ENCODE data around the gene SYT9. TPM values are rescaled to one million over a fixed set of nuclear protein-coding genes. Genes with fewer than 3 reads are reported as not detected.

Gene SYT9
- total and polyA plus RNA-seq, 2 of the 4 experiments (the other 2 are of a cell fraction) = not detected

- TF ChIP-seq BHLHE40 (IDR thresholded peaks at IDR 0.05; ENCODE audit: low read depth, low read length) = no peak
Measured at GRCh38 chr11:7348432-7349304, 97.0 kb downstream of the SYT9 start (continued).

GRCh38 chr11:7351228-7351627 lies 99.5 kb downstream of the SYT9 start:
- ATAC-seq (ENCODE audit: low read depth) (no peak), DNase-seq (no peak)
- Histone ChIP-seq H4K91ac (ENCODE audit: insufficient read depth, low read depth, low read length) (no peak overlapping the region), H3K4me2 (ENCODE audit: low read depth, low read length) (no peak overlapping the region), H3K14ac (replicated peaks; ENCODE audit: low read depth, low read length) (no peak overlapping the region), H3K9me3 (ENCODE audit: control insufficient read depth, insufficient read depth, low read length) (no peaks in the 10 kb centered on the region; the same call in 1 of the 2 replicates), H3K27me3 (ENCODE audit: control insufficient read depth, insufficient read depth, low read length) (no peaks in the 10 kb centered on the region), H3K4me1 (ENCODE audit: control insufficient read depth, insufficient read depth, low read length) (no peaks in the 10 kb centered on the region), H3K9ac (ENCODE audit: low read depth, low read length) (no peak overlapping the region), H3K23ac (ENCODE audit: low read depth, low read length) (no peak overlapping the region), H2AK5ac (ENCODE audit: low read depth, low read length) (no peak overlapping the region), H3K27ac (ENCODE audit: insufficient read depth, low read length) (no peak overlapping the region), H4K8ac (ENCODE audit: low read depth in 2 of 2, low read length in 2 of 2) (no peak overlapping the region), H3K79me1 (ENCODE audit: low read depth in 1 of 2, low read length in 2 of 2) (no peaks in the 10 kb centered on the region), H3K36me3 (ENCODE audit: control insufficient read depth, insufficient read depth, low read length) (no peaks in the 10 kb centered on the region), H2BK20ac (ENCODE audit: low read depth, low read length) (no peak overlapping the region), H3K4me3 (ENCODE audit: insufficient read depth, low read depth, low read length) (no peak overlapping the region), H3K56ac (ENCODE audit: extremely low read depth, insufficient read depth, low read length) (no peak overlapping the region), H2AFZ (replicated peaks; ENCODE audit: low read length, poor library complexity) (no peak overlapping the region), H2BK15ac (ENCODE audit: low read depth, low read length) (no peak overlapping the region), H2BK5ac (ENCODE audit: low read depth, low read length, poor library complexity, severe bottlenecking) (no peak overlapping the region), H3K4ac (ENCODE audit: low read depth, low read length) (no peak overlapping the region), H3K9me1 (ENCODE audit: insufficient read depth, low read length) (no peaks in the 10 kb centered on the region), H4K20me1 (ENCODE audit: insufficient read depth, low read length) (no peaks in the 10 kb centered on the region), H2AK9ac (replicated peaks; ENCODE audit: low read depth, low read length, poor library complexity) (no peak overlapping the region), H2BK120ac (ENCODE audit: low read depth, low read length) (no peak overlapping the region), H4K5ac (ENCODE audit: low read depth, low read length) (no peak overlapping the region), H3K18ac (ENCODE audit: low read depth, low read length) (no peak overlapping the region)
- TF ChIP-seq SMC3 (IDR thresholded peaks at IDR 0.05; ENCODE audit: low read depth, low read length) = no peak
- TF ChIP-seq CTCF (conservative IDR thresholded peaks at IDR 0.05; ENCODE audit: low read depth, low read length) = no peak
- no peak for TF ChIP-seq RFX5 (IDR thresholded peaks at IDR 0.05; ENCODE audit: low read depth, low read length)
- no peak for TF ChIP-seq POLR2A (IDR thresholded peaks at IDR 0.05; ENCODE audit: low read depth, low read length)
- no peak for TF ChIP-seq CHD1 (IDR thresholded peaks at IDR 0.05; ENCODE audit: low read depth, low read length)
- no peak for TF ChIP-seq MXI1 (IDR thresholded peaks at IDR 0.05; ENCODE audit: borderline replicate concordance, low read depth, low read length)
- no peak for TF ChIP-seq RCOR1 (IDR thresholded peaks at IDR 0.05; ENCODE audit: insufficient replicate concordance, low read length)
- TF ChIP-seq BHLHE40 (IDR thresholded peaks at IDR 0.05; ENCODE audit: low read depth, low read length) = no peak
- intact Hi-C loops (cut with micrococcal nuclease) = no loop called here
- POLR2A ChIA-PET (ENCODE audit: unreplicated experiment) = no interaction called here
- CTCF ChIA-PET = no interaction called here
- in situ Hi-C loops (cut with MboI; ENCODE audit: low sequenced_read_pairs) = no loop called here
- no TSS peak for BruUV-seq (replicated peaks)
- WGBS, 2 experiments (ENCODE audit: extremely low coverage in 2 of 2, insufficient read length in 1 of 2) = 20% methylated on average over 1 of the region's 5 CpGs; no CpG with 5 or more reads in 1 of the 2 experiments
- dilution Hi-C loops (cut with HindIII; ENCODE audit: low sequenced_read_pairs, unreplicated experiment) = no loop called here
